Activated CD4-positive, CD25-positive, alpha-beta regulatory T cell treated with anti-CD3 and anti-CD28 coated beads, Interleukin-2, amount 50 U/mL, for 16 hours (primary cell): ENCODE measurements around the gene NABP2.
"Not testable (repeated sequence)": the region's sequence is repeated elsewhere in the genome, so short reads cannot be mapped to it uniquely, and the experiment has no call there.

Experiments used
- DNase-seq: peaks from one replicate; pipeline ENCODE4 v3.0.0-alpha.2; 2020; ENCODE audit warnings: low read depth, low spot score

Gene NABP2

DNA sequence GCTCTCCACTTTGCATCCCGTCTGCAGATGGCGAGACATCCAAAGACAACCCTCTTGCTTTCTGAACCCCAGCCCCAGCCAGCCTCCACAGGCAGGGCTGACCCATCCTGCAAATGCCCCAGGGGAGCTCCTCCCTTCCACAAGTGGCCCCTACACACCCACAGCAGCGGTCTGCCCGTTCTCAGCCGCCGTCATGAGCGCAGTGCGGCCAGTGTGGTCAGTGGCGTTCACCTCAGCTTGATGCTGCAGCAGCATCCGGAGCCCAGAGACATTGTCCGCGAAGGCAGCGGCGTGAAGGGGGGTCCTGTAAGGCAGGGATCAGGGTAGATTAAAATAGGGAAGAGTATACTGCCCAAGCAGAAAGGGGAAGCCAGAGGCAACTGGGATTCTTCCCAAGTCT lies 20.4 kb downstream of the NABP2 start:
- no peak for DNase-seq

DNA sequence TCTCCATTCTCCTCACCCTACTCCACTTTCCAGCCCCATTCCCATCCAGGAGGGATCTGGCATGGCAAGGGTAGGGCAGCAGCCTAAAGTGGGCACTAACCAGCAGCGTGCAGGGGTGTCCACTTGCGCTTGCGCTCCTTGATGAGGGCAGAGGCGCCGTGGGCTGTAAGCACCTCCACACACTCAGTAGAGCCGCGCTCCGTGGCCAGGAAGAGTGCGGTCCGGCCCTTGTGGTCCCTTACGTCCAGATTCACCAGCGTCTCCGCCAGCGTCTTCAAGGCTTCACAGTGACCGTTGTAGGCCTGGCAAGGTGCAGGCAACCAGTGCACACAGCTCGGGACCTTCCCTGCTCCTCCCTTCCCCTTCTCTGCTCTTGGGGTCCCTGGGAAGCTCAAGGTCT lies 23.8 kb downstream of the NABP2 start:
- no peak for DNase-seq

DNA sequence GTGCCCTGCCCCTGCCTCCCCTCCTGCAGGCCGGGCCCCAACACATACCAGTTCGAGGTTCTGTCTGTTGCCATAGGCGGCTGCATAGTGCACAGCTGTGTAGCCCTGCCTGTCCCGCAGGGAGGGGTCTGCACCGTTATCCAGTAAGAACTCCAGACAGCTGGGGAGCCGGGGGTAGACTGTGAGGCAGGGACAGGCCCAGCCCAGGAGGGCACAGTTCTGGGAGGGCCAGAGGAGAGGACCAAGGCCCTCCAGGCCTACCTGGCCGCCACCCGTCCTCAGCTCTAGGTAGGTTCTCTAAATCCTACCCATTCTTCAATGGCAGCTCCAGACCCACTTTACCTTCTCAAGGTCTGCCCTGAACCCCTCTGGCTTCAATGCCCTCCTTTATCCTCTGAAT lies 24.6 kb downstream of the NABP2 start:
- DNase-seq = no peak

DNA sequence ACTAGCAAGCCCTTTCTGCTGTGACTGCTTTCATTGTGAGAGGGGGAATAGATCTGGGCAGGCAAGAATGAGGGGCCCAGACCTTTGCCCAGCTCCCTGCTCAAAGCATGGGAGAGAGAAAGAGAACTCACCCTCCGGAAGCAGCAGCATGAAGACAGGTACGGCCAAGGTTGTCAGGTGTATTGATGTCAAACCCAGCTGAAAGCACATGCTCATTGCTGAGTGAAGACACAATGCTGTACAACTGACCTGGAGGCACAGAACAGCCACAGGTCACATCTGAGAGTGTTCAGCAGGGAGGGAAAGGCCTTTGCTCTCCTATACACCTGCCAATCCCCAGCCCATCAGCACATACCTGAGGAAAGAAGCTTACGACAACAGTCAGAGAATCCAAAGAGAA lies 28.5 kb downstream of the NABP2 start:
- DNase-seq = no peak

DNA sequence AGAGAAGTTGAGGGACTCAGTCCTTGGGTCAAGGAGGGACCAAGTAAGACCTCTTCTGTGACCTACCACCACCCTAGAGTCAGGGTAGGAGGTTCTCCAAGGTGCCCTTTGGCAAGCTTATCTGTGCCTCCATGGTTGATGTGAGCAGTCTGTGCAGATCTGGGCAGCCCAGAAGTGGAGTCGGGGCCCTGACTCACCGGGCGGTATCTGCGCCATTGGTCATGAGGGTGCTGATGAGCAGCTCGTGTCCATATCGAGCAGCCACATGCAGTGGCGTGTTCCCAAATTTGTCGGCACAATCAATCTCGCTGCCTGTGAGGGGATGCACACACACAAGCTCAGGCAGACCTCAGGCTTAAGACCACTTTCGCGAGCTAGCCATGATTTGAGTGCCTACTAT lies 28.9 kb downstream of the NABP2 start:
- no peak for DNase-seq

DNA sequence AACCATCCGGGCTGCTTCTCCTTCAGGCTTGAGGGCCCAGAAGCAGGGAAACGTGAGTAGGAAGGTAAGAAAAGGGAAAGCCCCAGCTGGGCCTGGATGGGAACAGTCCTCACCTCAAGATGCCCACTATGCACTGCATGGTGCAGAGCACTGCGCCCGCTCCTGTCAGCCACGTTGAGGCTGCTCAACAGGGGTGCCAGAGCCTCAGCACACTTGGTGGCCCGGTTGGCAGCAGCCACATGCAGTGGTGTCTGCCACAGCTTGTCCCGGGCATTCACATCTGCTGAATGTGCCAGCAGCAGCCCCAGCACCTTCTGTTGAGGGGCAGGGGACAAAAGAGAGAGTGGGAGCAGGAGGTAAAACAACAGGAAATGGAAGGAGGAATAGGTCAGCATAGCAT lies 31.5 kb downstream of the NABP2 start:
- no peak for DNase-seq

DNA sequence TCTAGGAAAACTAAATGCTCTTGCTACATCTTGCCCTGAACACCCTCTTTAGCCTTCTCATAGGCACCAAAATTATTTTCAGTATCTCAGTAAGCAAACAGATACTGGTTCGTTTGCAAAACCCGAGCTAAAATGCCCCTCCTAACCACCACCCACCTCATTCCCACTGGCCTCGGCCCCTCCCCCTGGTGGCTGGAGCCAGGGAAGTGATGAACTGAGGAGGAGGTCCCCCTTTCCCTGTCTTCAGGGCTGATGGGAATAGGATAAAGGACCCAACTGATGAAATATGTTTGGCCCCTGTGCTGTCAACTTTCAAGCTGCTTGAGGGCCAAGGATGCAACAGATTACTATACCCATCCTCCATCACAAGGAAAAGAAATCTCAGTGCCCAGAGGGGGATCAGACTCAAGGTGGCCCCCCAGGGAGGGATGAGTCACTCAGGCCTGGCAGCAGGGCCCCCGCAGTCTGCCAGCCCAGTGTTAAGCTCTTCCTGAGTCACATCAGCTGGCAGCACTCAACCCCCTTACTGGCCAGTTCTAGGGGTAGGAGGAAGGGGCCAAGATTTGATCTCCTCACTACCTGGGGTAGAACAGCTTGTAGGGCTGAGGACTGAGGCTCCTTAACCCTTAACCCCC lies 32.3 kb downstream of the NABP2 start:
- DNase-seq = no peak

DNA sequence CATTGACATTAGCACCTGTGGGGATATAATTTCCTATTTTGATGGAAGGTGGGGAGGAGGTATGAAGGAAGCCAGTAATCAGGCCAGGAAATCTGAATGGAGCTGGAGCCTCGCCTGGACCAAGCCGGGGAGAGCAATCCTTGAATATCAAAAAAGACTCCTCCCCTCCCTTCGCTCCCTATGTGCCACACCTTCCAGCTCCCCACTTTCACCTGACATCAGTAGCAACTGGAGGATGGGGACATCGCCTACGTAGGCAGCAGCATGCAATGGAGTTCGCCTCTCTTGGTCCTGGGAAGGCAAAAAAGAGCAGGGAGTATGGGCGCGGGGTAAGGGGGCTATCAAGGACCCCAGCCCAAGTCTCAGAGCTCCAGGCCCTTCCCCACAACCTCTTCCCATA lies 32.9 kb downstream of the NABP2 start:
- no peak for DNase-seq

DNA sequence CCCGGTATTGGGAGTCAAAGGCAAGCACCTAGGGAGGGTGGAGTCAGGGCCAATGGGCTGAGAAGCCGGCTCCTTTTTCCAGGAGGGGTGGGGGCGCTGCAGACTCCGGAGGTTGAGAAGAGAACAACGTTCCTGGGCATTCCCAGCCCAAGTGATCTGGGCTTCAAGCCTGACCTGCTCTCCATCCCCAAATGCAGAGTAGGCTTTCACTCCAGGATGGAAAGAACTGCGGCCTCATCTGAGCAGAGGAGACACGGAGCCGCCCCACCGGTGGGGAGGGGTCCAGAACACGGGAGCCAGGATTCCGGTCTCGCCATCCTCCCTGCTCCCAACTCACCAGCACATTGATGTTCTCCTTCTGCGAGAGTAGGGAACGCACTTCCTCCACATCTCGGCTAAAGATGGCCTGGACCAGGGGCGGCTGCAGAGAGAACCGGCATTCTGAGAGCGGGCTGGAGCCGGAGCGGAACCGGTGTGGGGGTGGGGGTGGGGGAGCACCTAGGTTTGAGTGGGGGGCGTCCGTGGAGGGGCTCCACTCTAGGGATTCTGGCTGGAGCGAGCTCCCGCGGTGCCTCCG lies 33.4 kb downstream of the NABP2 start:
- DNase-seq = no peak

DNA sequence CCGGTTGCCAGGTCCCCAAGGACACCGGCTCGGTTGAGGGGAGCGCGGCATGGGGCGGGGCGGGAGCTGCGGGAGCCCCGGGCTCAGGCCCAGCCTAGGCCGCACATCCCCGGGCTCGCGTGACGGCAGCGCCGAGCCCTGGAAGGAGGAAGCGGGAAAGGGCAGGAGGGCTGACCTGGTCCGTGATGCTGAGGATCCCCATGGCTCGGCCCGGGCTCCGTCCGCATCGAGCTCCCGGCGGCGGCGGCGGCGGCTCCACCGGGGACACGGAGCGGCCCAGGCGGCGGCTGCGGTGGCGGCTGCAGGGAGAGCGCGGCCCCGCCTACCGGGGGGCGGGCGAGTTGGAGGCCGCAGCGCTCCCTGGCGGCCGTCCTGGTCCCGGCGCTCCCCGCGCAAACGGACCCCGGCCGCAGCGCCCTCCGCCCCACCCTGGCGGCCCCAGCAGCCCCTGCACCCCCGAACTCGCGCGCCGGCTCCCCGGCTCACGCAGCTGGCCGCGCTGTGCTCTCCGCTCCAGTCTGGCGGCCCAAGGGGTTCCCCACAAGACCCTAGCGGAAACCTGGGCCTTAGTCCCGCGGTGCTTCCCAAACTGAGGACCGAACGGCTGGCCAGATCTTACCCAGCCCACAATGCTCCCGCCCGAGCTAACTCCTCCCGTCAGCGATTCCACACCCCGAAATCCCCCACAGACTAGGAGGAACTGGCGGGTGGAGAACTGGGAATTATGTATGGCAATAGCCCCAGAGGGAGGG lies 34.1 kb downstream of the NABP2 start, which contains the start of gene ANKRD52:
TSS of gene ANKRD52 (minus strand) at position 317 of the 752 bp plus-strand sequence. CDS start at position 202, 115 bp downstream.
- DNase-seq = peak; percentile 52

DNA sequence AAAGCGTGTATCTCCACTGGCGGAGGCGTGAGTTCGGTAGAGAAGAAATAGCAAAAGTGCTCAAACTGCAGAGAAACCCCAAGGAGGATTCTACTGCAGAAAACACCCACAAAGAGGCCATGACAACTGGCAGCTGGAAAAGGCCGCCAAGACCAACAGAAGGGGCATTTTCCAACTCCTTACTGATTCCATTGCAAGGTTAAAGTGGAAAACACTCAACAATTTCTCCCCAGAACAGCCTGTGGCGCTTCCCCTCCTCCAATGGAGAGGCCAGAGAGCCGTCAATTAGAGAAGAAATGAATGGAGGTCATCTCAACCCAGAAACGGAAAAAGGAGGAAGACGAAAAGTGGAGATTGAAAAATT lies 34.7 kb downstream of the NABP2 start:
- no peak for DNase-seq

DNA sequence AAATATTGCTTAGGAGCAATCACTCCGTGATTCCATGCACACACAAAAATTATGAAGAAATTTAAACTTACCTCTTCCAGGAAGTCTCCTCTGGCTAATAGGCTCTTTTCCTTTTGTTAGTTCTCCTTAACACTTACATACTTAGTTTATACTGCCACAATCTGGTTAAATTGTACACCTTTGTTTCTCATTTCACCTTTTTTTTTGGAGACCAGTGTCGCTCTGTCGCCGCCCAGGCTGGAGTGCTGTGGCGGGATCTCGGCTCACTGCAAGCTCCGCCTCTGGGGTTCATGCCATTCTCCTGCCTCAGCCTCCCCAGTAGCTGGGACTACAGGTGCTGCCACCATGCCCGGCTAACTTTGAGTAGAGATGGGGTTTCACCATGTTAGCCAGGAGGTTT lies 36.2 kb downstream of the NABP2 start:
- DNase-seq = no peak

DNA sequence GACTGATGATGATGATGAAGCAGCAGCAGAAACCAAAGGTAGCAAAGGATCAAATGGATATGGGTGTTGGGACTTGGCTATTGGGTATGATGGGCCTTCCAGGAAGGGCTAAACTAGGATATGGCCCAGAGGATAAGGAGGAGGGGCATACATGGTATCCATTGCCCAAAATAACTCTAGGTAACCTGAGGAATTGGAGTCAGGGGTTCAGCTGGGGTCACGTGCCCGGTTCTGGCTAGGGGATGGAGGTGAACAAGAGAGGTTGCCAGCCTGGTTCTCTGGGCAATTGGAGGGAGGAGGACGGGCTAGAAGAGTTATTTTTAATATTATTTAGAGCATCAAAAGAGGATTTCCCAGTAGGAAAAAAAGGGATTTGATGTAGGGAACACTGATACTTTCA lies 36.8 kb downstream of the NABP2 start:
- no peak for DNase-seq

DNA sequence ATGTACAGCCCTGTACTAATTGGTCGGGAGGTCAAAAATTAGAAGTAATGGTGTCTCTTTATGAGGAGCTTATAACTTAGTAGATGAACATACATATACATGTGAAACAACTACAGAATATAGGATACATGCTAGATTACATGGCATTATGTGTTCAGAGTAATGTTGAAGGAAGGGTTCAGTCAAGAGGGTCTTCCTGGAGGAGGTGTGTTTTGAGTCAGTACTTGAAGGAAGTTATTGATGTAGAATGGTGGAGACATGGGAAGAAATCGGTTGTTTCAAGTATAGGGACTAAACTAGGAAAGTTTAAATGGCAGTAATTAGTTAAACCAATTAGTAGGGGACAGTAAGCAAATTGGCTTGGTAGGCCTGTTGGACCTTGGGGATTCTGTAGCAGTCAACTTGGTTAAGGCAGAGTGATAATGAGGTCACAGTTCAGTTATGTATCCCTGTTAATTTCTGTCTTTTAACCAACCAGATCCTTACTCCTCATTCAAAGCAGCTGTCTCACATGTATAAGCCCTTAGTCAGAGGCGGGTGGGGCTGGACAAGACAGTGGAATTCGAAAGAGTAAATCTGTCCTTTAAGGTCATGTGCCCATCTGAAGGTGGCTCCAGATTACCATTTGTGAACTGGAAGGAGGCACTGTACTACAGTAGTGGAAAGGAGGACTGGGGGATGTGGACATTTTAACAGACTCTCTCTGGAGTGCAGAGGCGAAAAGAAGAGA lies 37.5 kb downstream of the NABP2 start:
- no peak for DNase-seq

DNA sequence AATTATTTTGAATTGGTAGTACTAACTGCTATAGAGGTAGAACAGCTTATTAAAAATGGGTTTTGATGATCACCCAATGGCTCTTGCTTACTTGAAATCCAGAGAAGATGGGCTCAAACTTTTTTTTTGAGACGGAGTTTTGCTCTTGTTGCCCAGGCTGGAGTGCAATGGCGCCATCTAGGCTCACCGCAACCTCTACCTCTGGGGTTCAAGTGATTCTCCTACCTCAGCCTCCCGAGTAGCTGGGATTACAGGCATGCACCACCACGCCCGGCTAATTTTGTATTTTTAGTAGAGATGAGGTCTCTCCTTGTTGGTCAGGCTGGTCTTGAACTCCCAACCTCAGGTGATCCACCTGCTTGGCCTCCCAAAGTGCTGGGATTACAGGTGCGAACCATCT lies 38.8 kb downstream of the NABP2 start:
- DNase-seq = not testable (repeated sequence)

DNA sequence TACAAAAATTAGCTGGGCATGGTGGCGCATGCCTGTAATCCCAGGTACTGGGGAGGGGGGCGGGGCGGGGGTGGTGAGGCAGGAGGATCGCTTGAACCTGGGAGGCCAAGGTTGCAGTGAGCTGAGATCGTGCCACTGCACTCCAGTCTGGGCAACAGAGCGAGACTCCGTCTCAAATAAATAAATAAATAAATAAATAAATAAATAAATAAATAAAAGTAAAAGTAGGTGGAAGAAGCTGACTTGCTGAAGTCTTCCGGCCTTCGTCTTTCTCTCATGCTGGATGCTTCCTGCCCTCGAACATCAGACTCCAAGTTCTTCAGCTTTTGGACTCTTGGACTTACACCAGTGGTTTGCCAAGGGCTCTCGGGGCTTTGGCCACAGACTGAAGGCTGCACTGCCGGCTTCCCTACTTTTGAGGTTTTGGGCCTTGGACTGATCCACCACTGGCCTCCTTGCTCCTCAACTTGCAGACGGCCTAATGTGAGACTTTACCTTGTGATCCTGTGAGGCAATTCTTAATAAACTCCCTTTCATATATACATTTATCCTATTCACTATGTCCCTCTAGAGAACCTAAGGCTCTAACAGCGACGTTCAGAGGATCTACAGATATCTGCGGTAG lies 42.0 kb downstream of the NABP2 start:
- not testable (repeated sequence) for DNase-seq

DNA sequence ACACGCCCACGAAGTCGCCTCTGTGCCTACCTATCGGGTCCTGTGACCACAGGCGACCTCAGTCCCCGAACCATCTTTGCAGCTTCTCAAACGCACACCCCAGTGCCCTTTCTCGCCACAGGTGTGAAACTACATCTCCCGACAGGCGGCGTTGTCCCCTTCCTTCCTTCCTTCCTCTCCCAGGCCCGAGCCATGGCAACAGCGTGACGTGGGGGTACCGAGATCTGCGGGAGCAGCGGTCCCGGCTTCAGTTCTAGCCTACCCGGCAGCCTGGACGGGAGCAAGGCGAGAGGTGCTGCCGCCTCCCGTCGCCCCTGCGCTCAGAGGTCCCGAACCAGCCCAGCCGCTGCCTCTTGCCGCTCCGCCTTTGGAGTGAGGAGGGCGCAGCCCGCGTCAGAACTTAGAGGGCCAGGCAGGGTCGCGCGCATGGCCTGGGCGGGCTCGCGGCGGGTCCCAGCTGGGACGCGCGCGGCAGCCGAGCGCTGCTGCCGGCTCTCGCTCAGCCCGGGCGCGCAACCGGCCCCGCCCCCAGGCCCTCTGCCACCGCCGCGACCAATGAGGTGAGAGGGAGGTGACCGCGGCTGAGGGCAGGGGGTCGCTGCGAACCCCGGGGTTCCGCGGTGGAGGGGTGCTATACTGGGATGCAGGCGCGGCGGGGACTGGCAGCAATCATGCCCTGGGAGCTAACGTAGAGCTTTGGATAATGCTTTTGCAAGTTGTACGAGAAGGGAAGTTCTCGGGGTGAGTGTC lies 42.7 kb downstream of the NABP2 start, which contains the start of gene COQ10A:
TSS of gene COQ10A (plus strand) at position 250 of the 750 bp plus-strand sequence. CDS start at position 427, 177 bp downstream.
- peak; percentile 78 for DNase-seq

DNA sequence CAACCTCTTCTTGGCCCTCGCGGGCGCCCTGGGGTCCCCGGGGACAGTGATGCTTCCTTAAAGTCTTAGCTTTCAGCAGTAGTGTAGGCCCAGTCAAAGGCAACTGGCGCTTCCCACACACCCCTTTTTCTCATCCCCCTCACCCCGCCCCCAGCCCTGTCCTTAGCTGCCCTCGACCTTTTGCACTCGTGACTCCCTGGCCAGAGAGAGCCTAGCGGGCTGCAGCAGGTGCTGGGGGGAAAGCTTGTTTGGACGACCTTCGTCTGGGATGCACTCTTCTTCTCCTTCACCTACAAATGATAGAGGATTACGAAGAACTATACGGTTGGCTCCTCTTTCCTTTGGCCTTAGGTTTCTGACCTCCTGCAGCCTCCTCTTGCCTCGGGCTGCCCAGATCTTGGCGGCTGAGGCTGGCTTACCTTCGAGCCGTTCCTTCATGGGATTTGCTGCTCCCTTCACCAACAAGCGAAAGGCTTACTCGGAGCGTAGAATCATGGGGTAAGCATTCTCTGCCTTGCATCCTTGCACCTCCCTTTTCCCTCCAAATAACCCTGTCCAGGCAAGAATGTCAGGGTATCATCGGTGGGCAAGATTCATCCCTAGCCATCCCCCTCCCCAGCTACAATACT lies 43.4 kb downstream of the NABP2 start:
- DNase-seq = no peak

DNA sequence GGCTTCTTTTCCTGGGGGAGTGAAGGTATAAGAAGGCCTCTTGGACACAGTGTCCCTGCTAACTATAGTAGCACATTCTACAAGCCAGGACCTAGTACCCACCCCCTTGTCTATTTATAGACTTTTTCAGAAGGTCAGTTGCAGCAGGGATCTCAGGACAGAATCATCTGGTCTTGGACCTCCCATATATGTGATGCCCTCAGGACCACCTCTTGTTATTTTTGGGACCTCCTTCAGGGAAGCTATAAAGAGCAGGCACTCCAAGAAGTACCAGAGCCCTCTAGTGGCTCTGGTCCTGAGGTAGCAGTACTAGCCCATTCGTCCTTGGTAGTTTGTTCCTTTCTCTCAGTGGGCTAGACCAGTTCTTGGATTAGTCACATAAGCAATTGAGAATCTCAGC lies 46.9 kb downstream of the NABP2 start:
- no peak for DNase-seq

DNA sequence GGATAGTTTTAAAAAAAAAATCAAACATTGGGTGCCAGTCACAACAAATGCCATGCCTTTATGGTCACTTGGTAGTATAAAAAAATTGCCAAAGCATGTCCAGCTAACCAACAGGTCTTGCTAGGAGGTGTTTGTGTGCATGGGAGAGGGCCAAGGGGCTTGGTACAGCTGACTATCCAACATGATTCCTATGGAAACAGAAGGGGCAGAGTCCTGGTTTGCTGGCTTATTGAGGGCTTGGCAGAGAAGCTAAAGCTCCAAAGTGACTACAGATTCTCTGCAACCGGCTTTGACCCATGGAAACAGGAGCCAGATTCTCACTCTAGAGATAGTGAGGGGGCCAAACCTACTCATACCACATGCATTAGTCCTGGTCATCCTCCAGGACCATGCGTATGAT lies 48.3 kb downstream of the NABP2 start:
- not testable (repeated sequence) for DNase-seq

DNA sequence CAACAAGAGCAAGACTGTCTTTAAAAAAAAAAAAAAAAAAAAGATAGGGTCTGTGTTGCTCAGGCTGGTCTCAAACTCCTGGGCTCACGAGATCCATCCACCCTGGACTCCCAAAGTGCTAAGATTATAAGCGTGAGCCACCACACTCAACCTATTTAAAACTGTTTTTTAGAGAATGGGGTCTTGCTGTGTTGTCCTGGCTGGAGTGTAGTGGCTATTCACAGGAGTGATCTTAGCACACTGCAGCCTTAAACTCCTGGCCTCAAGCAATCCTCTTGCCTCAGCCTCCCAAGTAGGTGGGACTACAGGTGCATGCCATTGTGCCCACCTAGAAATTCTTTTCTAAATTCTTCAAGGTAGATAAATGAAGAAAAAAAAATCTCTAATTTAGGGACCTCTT lies 50.2 kb downstream of the NABP2 start:
- no peak for DNase-seq
